ENCODE measurements around the gene TFAP2E.
"Not testable (repeated sequence)": the region's sequence is repeated elsewhere in the genome, so short reads cannot be mapped to it uniquely, and the experiment has no call there.

The TFAP2E gene

GRCh38 chr1:35577071-35577998, 4.2 kb downstream of the TFAP2E start:
- no peak for DNase-seq (ENCODE audit: low read depth)
- H3K4me3 ChIP-seq (ENCODE audit: low read depth, low read length) = no peak overlapping the region
- TF ChIP-seq, protein P1, sequence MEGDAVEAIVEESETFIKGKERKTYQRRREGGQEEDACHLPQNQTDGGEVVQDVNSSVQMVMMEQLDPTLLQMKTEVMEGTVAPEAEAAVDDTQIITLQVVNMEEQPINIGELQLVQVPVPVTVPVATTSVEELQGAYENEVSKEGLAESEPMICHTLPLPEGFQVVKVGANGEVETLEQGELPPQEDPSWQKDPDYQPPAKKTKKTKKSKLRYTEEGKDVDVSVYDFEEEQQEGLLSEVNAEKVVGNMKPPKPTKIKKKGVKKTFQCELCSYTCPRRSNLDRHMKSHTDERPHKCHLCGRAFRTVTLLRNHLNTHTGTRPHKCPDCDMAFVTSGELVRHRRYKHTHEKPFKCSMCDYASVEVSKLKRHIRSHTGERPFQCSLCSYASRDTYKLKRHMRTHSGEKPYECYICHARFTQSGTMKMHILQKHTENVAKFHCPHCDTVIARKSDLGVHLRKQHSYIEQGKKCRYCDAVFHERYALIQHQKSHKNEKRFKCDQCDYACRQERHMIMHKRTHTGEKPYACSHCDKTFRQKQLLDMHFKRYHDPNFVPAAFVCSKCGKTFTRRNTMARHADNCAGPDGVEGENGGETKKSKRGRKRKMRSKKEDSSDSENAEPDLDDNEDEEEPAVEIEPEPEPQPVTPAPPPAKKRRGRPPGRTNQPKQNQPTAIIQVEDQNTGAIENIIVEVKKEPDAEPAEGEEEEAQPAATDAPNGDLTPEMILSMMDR (IDR thresholded peaks at IDR 0.05; ENCODE audit: control insufficient read depth, extremely low read depth, insufficient read depth) = no peak

DNA sequence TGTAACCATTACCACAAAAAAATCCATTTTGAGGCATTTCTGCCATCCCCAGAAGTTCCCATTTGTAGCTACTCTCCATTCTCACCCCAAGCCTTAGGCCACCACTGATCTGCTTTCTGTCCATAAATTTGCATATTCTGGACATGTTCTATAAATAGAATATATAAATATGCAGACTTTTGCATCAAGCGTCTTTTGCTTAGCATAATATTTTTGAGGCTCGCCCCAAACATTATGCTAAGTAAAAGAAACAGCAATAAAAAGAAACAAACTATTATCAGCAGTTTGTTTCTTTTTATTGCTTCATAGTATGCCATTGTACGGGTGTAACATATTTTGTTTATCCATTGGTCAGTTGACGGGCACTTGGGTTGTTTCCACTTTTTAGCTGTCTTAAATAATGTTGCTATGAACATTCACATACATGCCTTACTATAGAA, 7.9 kb downstream of the TFAP2E start:
- TF ChIP-seq, protein P1 (IDR thresholded peaks at IDR 0.05; ENCODE audit: control insufficient read depth, extremely low read depth, insufficient read depth) = no peak
- DNase-seq (ENCODE audit: low read depth) = no peak
- no peak overlapping the region for H3K4me3 ChIP-seq (ENCODE audit: low read depth, low read length)

GRCh38 chr1:35581621-35582020, 8.5 kb downstream of the TFAP2E start:
- H3K4me3 ChIP-seq (ENCODE audit: low read depth, low read length); DNase-seq (ENCODE audit: low read depth): not testable (repeated sequence)

DNA sequence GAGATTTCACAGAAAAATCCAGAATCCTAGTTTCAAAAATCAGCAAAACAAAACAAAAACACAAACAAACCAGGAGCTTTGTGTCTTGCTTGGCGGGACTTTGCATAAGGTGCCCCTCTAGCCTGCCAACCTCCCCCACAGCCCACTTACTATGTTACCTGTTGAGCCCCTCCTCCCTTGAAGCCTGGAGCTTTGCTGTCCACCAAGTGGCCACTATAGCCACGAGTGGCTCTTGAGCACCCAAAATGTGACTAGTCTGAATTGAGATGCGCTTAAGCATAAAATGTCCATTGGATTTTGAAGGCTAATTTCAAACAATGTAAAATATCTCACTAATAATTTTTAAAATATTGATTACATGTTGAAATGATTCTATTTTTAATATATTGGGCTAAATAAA, 12.2 kb downstream of the TFAP2E start:
- DNase-seq (ENCODE audit: low read depth) = no peak
- no peak overlapping the region for H3K4me3 ChIP-seq (ENCODE audit: low read depth, low read length)
- TF ChIP-seq, protein P1 (IDR thresholded peaks at IDR 0.05; ENCODE audit: control insufficient read depth, extremely low read depth, insufficient read depth) = no peak

GRCh38 chr1:35585805-35586204, 12.7 kb downstream of the TFAP2E start:
- not testable (repeated sequence) for DNase-seq (ENCODE audit: low read depth); H3K4me3 ChIP-seq (ENCODE audit: low read depth, low read length)

DNA sequence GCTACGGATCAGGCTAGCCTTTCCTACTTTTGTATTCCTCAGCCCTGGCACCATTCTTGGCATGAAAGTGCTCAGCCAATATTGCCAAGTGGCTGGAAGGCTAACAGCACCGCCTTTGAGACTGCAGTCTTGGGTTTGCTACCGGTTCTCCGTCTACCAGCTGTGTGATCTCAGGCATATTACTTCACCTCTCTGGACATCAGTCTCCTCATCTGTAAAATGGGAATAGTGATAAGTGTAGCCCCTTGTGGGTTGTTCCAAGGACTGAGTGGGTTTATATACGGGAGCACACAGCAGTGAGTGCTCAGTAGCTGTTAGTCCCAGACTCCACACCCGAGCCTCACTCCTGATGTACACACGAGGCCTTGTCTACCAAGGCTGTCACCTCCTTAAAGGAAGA, 13.7 kb downstream of the TFAP2E start:
- no peak for DNase-seq (ENCODE audit: low read depth)
- TF ChIP-seq, protein P1 (IDR thresholded peaks at IDR 0.05; ENCODE audit: control insufficient read depth, extremely low read depth, insufficient read depth) = no peak
- H3K4me3 ChIP-seq (ENCODE audit: low read depth, low read length) = no peak overlapping the region

- H3K4me3 ChIP-seq (ENCODE audit: low read depth, low read length) = no peak overlapping the region
- DNase-seq (ENCODE audit: low read depth) = no peak
- TF ChIP-seq, protein P1 (IDR thresholded peaks at IDR 0.05; ENCODE audit: control insufficient read depth, extremely low read depth, insufficient read depth) = no peak
Observed at GRCh38 chr1:35587736-35588135, 14.6 kb downstream of the TFAP2E start.
